MG63 (cell line): Measurements from ENCODE around the gene NATD1. TPM values are rescaled to one million over a fixed set of nuclear protein-coding genes. Genes with fewer than 3 reads are reported as not detected.
A peak's percentile ranks its signal among the peaks of the same experiment; 100 is the strongest.

Experiments used
- DNase-seq: peaks from one replicate; pipeline ENCODE4 v3.0.0-alpha.2; 2020
- H3K27me3 ChIP-seq: fragments of 250-450 bp; sonication (Bioruptor Pico); 2 replicates; pipeline ENCODE4 v1.5.1; 2020; ENCODE audit warnings: mild to moderate bottlenecking, moderate library complexity
- H3K36me3 ChIP-seq: fragments of 250-450 bp; sonication (Bioruptor Pico); 2 replicates; pipeline ENCODE4 v1.5.1; 2020; ENCODE audit warnings: mild to moderate bottlenecking, moderate library complexity
- H3K4me3 ChIP-seq: fragments of 250-450 bp; sonication (Bioruptor Pico); 2 replicates; pipeline ENCODE4 v1.5.1; 2020; ENCODE audit warnings: mild to moderate bottlenecking, moderate library complexity
- H3K9me3 ChIP-seq: fragments of 250-450 bp; sonication (Bioruptor Pico); 2 replicates; pipeline ENCODE4 v1.5.1; 2020; ENCODE audit warnings: mild to moderate bottlenecking, moderate library complexity
- total RNA-seq: library from RNA; depleted of rRNA; stranded (reverse); fragments of >200 nt; shearing (Covaris generic); gene quantifications from 2 replicates; pipeline ENCODE4 v1.2.3, GENCODE V29; 2014; ENCODE audit warnings: low replicate concordance

Gene NATD1
- total RNA-seq, 1 experiment from 2014 or later, result 0.36 TPM

- H3K9me3 ChIP-seq, result no peaks in the 10 kb centered on the region
- no peak overlapping the region for H3K4me3 ChIP-seq
- no peaks in the 10 kb centered on the region for H3K27me3 ChIP-seq
- DNase-seq, result no peak
- peaks cover 4% of the 10 kb centered on the region; the same call in 1 of the 2 replicates for H3K36me3 ChIP-seq
These were observed 39.9 kb upstream of the NATD1 start for GRCh38 chr17:21292867-21293830.

- Histone ChIP-seq H3K4me3 (no peak overlapping the region), H3K36me3 (peaks cover 10% of the 10 kb centered on the region), H3K27me3 (no peaks in the 10 kb centered on the region), H3K9me3 (no peaks in the 10 kb centered on the region)
- no peak for DNase-seq
These were observed 38.7 kb upstream of the NATD1 start for GRCh38 chr17:21291862-21292261.

GRCh38 chr17:21291357-21291756 is 38.1 kb upstream of the NATD1 start:
- no peaks in the 10 kb centered on the region for H3K9me3 ChIP-seq
- H3K27me3 ChIP-seq, result no peaks in the 10 kb centered on the region
- no peak overlapping the region for H3K4me3 ChIP-seq
- no peak for DNase-seq
- peaks cover 10% of the 10 kb centered on the region for H3K36me3 ChIP-seq

GRCh38 chr17:21289902-21290571 is 36.8 kb upstream of the NATD1 start:
- DNase-seq, result peak; percentile 39
- H3K36me3 ChIP-seq, result peaks cover 14% of the 10 kb centered on the region
- no peaks in the 10 kb centered on the region for H3K27me3 ChIP-seq
- no peaks in the 10 kb centered on the region for H3K9me3 ChIP-seq
- no peak overlapping the region for H3K4me3 ChIP-seq

- no peak overlapping the region for H3K4me3 ChIP-seq
- H3K9me3 ChIP-seq, result no peaks in the 10 kb centered on the region
- no peak for DNase-seq
- no peaks in the 10 kb centered on the region for H3K27me3 ChIP-seq
- peaks cover 14% of the 10 kb centered on the region for H3K36me3 ChIP-seq
These were observed 36.1 kb upstream of the NATD1 start for GRCh38 chr17:21289175-21289901.

GRCh38 chr17:21288571-21289017 is 35.4 kb upstream of the NATD1 start:
- Histone ChIP-seq H3K27me3 (no peaks in the 10 kb centered on the region), H3K36me3 (peaks cover 14% of the 10 kb centered on the region), H3K9me3 (no peaks in the 10 kb centered on the region), H3K4me3 (no peak overlapping the region)
- no peak for DNase-seq

GRCh38 chr17:21287703-21288449 is 34.7 kb upstream of the NATD1 start:
- H3K36me3 ChIP-seq, result peaks cover 13% of the 10 kb centered on the region
- peak overlapping the region; percentile 13 for H3K4me3 ChIP-seq
- H3K9me3 ChIP-seq, result no peaks in the 10 kb centered on the region
- peak; percentile 93 for DNase-seq
- H3K27me3 ChIP-seq, result no peaks in the 10 kb centered on the region

- Histone ChIP-seq H3K27me3 (no peaks in the 10 kb centered on the region), H3K9me3 (no peaks in the 10 kb centered on the region), H3K36me3 (peaks cover 10% of the 10 kb centered on the region), H3K4me3 (peak overlapping the region; percentile 58)
- no peak for DNase-seq
These were observed 33.9 kb upstream of the NATD1 start for GRCh38 chr17:21286909-21287702.

- DNase-seq, result peak; percentile 94
- peak overlapping the region; percentile 58 for H3K4me3 ChIP-seq
- H3K27me3 ChIP-seq, result no peaks in the 10 kb centered on the region
- H3K9me3 ChIP-seq, result no peaks in the 10 kb centered on the region
- H3K36me3 ChIP-seq, result peaks cover 10% of the 10 kb centered on the region
These were observed 33.0 kb upstream of the NATD1 start for GRCh38 chr17:21286066-21286770.

GRCh38 chr17:21285164-21286065 is 32.2 kb upstream of the NATD1 start:
- H3K36me3 ChIP-seq, result peaks cover 10% of the 10 kb centered on the region
- peak; percentile 45 for DNase-seq
- H3K9me3 ChIP-seq, result no peaks in the 10 kb centered on the region
- peak overlapping the region; percentile 58 for H3K4me3 ChIP-seq
- no peaks in the 10 kb centered on the region for H3K27me3 ChIP-seq

GRCh38 chr17:21284319-21285163 is 31.3 kb upstream of the NATD1 start, which contains the start of gene MAP2K3:
Gene MAP2K3 (plus strand): TSS chr17:21284711. CDS start chr17:21284921, 210 bp downstream.
- Histone ChIP-seq H3K36me3 (peaks cover 10% of the 10 kb centered on the region), H3K9me3 (no peaks in the 10 kb centered on the region), H3K27me3 (no peaks in the 10 kb centered on the region), H3K4me3 (peak within 1 kb of the TSS; percentile 58)
- DNase-seq, result peak; percentile 97

- no peak for DNase-seq
- no peaks in the 10 kb centered on the region for H3K9me3 ChIP-seq
These were observed 30.5 kb upstream of the NATD1 start for GRCh38 chr17:21283482-21284318.

More at GRCh38 chr17:21283482-21284318, 30.5 kb upstream of the NATD1 start:
- H3K36me3 ChIP-seq, result peaks cover 10% of the 10 kb centered on the region
- no peaks in the 10 kb centered on the region for H3K27me3 ChIP-seq
- H3K4me3 ChIP-seq, result peak overlapping the region; percentile 58
